A204.1 (cell line): ENCODE data around the gene BTNL8.
A peak's percentile ranks its signal among the peaks of the same experiment; 100 is the strongest.

ENCODE experiments used
- FAIRE-seq: peaks from 2 replicates; lab custom pipeline; 2012; peaks lifted over from hg19 to GRCh38; lab: Jason Lieb, UNC

BTNL8 gene, protein sequence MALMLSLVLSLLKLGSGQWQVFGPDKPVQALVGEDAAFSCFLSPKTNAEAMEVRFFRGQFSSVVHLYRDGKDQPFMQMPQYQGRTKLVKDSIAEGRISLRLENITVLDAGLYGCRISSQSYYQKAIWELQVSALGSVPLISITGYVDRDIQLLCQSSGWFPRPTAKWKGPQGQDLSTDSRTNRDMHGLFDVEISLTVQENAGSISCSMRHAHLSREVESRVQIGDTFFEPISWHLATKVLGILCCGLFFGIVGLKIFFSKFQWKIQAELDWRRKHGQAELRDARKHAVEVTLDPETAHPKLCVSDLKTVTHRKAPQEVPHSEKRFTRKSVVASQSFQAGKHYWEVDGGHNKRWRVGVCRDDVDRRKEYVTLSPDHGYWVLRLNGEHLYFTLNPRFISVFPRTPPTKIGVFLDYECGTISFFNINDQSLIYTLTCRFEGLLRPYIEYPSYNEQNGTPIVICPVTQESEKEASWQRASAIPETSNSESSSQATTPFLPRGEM

DNA sequence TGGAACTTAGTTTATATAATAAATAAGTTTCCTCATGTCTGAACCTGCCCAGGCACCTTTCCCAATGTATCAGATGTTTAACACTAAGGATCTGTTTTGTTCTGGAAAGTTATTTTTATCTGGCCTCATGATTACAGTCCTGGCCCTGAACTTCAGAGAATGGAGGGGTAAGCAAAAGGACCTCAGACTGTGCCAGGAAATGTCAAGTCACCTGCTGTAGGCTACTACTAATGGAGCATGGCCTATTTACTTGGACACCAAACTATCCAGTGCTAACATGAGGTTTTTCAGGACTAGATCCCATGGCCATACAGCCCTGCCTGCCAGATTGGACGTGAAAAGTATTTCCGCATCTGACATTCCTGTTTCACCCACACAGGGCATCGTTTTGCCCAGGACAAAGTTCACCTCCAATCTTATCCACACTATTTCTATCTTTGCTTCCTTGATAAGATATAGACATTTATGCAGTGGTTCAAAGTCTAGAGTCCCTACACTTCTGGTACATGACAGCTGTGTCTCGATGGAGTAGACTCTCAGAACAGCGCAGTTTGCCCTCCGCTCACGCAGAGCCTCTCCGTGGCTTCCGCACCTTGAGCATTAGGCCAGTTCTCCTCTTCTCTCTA, at the start of gene BTNL8:
TSS of gene BTNL8 (plus strand) at position 539 of the 626 bp plus-strand sequence. CDS start 152 bp downstream, outside the sequence.
- FAIRE-seq: no peak

DNA sequence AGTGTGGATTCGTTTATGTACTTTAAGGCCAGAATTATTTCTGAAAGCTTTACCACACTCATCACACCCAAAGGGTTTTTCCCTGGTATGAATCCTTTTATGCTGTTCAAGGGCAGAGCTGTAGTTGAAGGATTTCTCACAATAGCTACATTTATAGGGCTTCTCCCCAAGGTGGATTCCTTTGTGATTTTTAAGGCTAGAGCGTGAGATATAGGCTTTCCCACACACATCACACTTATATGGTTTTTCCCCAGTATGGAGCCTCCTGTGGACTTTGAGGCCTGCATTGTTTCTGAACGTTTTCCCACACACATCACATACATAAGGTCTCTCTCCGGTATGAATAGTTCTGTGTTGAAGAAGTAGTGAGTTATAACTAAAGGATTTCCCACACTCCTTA, 49.1 kb upstream of the BTNL8 start:
- FAIRE-seq: no peak

DNA sequence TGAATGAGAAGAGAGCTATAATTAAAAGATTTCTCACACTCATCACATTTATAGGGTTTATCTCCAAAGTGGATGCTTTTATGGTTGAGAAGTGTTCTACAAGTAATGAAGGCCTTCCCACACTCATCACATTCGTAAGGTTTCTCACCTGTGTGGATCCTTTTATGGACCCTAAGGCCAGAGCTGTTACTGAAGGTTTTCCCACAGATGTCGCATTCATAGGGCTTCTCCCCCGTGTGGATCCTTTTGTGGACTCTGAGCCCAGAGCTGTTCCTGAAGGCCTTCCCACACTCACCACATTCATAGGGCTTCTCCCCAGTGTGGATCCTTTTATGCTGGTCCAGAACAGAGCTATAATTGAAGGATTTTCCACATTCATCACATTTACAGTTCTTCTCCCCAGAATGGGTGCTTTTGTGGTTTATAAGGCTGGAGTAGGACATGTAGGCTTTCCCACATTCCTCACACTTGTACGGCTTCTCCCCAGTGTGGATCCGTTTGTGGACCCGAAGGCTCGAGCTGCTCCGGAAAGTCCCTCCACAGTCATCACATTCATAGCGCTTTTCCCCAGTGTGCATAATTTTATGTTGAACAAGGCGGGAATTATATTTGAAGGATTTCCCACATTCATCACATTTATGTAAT, 48.4 kb upstream of the BTNL8 start:
- FAIRE-seq: no peak

DNA sequence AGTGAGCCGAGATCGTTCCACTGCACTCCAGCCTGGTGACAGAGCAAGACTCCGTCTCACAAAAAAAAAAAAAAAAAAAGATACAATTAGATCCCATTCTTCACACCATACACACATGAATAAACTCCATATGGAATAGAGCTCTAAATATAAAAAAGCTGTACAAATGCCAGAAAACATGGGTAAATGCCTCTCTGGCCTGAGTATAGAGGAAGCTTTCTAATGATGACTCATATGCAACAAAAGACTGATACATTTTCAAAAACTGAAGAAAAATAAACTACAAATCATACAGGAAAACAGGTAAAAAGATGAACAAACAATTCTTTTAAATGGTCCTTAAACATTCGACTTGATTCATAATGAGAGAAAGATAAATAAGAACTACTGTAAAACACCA, 46.5 kb upstream of the BTNL8 start:
- FAIRE-seq: no peak

DNA sequence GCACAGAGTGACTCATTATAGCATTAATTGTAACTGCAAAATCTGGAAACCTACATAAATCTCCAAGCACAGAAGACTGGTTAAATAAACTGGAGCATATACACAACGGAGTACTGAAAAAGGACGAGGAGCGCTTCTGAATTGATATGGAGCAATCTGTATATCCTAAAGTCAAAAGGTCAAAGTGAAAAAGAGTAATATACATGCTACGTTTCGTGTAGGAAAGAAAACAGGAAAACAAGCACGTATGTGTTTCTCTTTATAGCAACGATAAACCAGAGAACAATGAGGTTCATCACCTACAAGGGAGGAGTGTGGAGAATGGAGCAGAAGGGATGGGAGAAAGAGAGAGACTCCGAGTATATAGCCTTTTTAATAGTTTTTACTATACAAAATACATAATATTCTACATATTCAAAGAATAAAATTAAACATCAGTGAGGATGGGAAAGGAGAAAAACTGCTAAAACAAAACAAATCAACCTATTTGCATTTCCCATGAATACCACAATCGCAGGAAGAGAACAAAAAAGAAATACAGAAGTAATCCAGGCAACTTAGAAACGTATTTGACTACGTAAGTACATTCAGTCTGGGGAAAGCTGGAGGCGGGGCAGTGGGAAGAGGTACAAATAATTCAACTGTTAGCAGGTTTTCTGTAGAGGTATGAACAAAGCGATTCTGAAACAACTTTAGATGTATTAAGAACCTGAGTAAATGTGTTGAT, 45.7 kb upstream of the BTNL8 start:
- no peak for FAIRE-seq

DNA sequence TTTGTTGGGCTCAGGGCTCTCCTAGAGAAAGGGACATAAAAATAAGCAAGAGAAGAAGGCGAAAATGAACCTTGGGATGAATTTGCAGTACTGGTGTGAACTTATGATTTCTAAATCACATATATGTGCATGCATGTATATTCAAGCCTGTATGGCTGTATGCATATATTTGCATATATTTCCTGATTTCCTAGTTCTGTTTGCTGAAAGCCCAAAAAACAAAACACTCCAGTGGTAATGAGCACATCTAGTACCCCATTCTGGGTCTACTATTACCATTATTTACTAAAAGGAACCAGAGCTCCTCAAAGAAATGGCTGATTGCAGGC, 45.1 kb upstream of the BTNL8 start:
- FAIRE-seq: no peak

DNA sequence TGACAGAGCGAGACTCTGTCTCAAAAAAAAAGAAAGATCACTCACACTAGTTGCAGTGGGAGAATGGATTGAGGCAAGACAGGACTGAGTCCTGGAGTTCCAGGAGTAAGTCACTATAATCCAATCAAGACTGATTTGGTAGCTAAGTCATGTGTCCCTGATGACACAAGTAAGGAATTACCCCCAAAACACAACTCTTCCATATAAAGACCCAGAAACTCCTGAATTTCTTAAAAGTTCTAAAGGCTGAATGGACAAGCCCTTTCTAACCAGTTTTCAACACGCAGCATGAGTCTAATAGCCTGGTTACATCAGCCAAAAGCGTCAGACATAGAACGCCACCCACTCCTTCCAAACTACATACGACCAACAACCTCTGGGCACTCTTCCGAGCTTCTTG, 40.4 kb upstream of the BTNL8 start:
- FAIRE-seq: no peak

DNA sequence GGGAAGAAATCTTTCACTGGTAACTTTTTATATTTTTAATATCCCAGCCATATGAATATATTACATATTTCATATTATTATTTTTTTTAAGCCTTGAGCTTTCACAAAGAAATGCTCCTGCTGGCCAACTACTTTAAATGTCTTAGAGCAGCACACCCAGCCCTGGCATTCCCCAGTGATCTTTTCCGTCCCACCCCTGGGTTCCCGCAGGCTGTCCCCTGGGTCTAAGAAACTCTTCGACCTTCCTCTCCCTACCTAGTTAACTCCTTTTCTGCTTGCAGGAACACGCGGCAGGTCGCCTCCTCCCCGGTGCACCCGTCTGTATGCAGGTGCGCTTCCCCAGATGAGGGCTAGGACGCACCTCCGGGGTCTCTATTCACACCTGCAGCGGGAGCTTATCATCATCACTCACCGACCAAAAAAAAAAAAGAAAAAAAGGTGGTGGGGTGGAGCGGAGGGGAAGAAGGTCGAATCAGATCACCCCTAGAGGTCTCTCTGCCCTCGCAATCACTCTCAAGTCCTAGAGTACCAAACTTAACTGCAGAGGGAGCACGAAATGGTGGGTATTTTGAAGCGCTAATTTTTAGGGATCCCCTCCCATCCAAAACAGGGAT, 38.6 kb upstream of the BTNL8 start:
- FAIRE-seq: no peak

DNA sequence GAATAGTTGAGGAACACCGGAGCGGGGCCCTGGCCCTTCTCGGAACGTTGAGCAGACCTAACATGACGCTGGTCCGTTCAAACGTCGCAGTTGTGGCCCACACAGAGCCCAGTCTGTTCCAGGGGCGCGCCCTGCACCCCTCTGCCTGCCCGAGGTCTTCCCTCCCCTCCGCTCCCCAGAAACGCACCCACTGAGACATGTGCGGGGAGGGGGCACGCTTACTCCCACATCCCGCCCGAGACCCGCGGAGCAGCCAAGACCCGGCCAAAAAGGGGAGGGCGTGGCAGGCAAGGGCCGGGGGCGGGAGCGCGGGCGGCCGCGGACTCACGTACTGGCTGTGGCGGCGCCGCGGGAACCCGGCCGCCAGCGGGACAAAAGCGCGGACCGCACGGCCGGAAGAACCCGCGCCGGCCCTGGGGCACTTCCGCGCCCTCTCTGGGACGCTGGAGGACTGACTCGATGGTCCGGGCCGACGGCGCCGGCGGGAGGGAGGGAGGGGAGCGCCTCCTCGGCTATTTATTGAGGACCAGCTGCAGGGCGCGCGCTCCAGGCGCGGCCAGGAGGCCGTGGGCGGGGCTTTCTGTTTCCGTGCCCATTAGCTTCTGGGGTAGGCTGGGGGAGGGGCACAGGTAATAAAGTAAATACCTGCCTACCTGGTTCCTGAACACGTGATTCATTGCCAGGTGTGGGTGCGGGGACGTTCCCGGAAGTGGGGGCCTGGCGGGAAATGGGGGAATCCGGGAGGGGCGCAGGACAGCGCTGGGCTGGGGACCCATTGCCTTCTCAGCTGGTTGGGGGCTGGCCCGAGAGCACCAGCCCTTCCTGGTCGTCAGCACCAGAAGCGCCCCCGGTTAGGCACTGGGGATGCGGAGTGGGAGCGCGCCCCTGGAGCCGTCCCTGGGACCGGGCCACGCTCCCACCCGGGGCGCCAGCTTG, 37.8 kb upstream of the BTNL8 start, which contains the start of gene ZFP62:
TSS of gene ZFP62 (minus strand) at position 390 of the 936 bp plus-strand sequence. CDS start at position 333, 57 bp downstream.
- no peak for FAIRE-seq

DNA sequence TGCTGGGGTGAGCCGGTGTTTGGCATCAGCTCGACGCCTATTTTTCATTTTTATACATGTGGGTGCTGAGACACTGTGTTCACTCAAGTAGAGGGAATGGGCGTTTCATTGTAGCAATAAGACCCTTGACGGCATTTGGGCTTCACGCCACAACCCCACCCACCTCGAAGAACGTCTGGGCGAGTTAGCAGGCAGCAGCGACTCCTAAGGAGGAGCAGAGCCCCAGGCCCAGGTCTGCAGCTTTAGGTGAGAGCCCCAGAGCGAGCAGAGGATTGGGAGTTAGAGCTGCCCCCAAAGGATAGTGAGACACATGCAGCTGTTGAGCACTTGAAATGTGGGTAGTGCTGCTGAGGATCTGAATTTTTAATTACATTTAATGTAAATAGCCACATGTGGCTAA, 36.3 kb upstream of the BTNL8 start:
- FAIRE-seq: no peak

DNA sequence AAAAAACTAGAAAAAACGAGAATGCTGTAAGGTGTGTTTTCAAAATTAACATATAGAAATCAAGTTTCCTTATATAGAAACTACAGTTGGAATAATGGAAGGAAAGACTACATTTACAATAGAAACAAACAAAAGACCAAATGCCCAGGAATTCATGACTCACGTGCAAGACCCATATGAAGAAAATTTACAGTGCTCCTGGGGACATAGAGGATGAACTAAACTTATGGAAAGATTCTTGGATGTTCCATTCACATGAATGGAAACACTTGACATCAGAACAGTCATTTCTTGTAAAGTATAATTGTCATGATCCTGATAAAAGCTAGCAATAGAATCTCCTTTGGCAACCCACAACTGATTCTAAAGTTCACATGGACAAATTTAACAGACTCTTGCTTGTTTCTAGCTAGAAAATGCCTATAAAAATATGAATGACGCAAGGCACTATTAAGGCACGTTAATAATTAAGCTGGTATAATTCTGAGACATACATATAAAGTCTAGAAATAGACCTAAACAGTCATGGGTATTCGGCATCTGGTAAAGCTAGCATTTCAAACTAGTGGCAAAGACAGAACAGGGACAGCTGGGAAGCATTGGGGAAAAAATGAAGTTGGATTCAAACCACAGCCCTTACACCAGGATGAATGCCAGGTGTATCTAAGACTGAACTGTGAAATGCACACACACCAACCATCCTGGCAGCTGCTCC, 32.8 kb upstream of the BTNL8 start:
- FAIRE-seq: no peak

DNA sequence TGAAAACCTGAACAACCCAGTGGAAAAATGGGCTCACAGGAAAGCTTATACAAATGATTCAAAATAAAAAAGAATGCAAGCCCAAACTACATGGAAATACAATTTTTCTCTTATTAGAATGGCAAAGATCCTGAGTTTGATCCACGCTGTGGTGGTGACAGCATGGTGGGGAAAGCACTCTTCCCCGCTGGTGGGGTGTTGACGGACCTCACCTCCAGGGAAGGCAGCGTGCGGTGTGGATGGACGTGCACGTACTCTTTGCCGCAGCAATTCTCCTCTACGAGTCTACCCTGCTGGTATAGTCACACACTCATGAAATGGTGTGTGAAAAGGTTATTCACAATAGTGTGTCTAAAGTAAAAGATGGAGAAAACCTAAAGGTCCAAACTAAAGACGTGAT, 32.0 kb upstream of the BTNL8 start:
- no peak for FAIRE-seq

DNA sequence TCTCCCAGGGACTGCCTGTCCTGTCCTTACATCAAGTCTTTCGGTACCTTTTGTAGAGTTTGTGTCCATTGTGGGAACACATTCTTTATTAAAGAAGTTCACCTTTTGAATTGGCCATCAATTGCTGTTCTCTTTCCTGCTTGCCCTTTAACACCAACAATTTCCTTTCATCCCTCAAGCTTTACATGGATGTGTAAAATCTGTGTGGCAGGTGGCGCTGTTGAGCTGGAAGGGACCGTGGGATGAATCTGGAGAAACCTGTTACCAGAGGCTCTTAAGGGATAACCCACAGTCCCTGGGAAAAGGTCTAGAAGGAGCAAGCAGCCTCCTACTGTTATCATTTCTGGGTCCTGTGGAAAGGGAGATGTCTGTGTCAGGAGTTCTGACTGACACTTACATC, 30.0 kb upstream of the BTNL8 start:
- FAIRE-seq: peak; percentile 78

DNA sequence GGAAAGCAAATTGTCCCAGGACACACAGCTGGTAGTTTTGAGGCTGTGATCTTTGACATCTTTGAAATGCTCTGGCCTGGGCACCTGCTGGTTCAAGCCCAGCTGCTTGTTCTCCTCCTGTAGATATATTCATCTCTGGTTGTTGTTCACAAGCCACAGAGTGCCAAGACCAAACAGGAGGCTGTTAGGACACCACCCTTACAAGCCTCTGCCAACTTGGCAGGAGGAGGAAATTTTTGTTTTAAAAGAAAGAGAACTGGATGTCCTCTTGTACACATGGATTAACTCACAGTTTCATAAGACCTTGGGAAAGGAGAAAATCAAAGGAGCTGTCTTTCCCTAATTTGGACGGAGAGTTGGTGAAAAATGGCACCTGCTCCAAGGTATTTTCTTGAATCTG, 29.4 kb upstream of the BTNL8 start:
- no peak for FAIRE-seq

DNA sequence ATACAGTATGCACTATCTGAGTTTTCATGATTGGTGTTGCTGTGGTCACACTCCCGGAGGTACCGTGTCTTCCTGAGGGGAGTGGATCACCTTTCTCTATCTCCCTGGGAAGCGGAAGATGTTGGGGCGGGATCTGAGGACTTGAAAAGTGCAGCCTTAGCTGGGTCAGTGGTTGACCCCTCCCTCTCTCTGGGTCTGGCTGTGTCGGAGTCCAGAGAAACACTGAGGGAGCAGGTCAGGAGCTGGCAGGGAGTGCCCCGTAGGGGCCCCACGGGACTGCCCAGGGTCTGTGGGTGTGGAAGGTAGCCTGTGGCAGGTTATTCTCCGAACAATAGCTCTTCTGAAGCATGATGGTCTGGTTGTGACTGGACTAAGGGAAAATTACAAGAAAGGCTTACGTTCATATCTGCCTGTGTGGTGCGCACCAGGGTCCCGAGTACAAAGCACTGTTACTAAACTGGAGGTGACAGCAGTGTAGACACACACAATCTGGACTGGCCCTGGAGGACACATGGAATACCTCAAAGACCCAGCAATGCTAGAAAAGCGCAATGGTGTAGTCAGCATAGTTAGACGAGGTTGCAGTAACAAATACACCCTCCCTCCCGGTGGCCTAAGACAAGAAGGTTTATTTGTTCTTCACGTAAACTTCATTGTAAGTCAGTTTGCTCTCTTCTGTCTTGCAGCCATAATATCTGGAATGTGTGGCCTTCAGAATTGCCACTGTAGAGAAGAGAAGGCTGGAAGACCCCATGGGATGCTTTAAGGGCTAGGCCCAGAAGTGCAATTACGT, 28.5 kb upstream of the BTNL8 start:
- no peak for FAIRE-seq

DNA sequence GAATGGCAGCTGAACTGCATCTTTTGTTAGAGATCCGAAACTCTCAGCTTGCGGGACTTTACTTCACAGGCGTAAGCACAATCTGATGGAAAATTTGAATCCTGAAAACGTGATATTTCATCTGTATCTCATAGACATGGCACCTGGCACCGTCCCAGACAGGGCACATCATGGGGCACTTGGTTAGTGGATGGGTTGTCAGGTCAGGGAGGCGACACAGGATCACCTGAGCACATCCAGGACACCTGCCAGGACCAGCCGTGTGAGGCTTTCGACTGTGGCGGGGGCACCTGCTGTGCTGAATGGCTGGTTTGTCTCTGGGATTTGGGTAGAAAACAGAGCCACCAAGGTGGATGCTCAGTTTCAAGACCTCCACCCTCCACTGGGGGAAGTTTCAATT, 26.5 kb upstream of the BTNL8 start:
- FAIRE-seq: no peak

DNA sequence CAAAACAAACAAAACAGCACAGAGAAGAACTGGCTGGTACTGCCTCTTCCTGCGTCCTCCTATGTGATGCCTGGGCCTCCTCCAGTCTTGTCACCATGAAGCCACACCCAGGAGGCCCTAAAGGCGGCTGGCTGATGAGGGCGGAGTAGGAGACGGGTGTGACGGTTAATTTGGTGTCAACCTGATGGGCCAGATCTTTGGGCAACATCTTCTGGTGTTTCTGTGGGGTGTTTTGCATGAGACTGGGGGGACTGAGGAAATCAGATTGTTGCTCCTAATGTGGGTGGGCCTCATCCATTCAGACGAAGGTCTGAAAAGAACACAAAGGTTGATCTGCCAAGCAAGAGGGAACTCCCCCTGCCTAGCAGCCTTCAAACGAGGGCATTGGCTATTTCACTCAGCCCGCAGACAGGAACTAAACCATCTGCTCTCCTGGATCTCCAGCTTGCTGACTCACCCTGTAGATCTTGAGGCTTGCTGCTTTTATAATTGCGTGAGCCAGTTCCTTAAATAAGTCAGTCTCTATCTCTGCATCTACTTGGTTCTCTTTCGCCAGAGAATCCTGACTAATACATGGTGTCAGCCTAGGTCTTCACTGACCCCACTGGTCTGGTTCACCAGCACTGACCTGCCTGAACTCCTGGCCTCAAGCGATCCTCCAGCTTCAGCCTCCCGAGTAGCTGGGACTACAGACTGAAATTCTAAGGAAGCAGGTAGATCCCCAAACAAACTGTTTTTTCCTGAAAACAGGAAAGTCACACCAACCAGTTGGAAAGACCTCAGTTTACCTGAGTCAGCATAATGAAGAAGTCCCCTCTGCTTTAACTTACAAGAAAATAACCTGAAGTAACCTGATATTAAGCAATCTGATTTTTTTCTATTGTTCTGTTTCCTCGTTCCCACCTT, 25.1 kb upstream of the BTNL8 start:
- no peak for FAIRE-seq

DNA sequence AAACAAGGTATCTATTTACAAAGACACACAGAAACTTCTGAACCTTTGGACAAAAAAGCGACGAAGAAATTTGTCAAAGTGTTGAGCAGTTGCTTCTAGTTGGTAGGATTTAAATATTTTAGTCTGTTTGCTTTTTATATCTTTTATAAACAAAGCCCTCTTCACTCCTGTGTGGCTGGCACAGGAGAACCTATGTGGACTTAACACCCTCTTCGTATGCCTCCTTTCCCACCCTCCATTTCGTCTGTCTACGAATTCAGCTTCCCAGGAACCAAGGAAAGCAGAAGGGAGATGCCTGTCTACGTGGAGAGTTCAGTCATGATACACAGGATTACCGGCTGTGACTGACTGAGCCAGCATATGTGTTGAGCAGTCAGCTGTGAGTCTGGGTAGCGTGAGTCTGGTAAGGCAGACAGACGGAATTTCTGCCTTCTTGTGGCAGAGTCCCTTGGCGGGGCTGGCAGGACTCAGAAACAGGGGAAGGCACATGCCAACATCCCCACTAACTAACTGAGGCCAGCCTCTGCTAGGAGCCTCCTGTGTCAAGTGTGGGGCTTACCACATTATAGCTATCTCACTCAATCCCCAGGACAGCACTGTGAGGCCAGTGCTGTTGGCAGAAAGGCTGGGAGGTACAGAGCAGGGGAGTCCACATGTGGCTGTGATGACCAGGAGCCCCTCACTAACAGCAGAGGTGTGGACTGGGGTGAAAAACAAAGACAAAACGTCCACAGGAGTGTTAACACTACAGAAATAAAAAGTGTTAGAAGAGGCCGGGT, 24.0 kb upstream of the BTNL8 start:
- FAIRE-seq: no peak
